HepG2 (cell line): ENCODE data around the gene HSCB. TPM values are rescaled to one million over a fixed set of nuclear protein-coding genes. Genes with fewer than 3 reads are reported as not detected.

Experiments used
- FLYWCH1 ChIP-seq: sonication (generic); formaldehyde crosslinking; IDR thresholded peaks from 2 replicates; pipeline ENCODE4 v1.8.1; 2023; ENCODE audit warnings: mild to moderate bottlenecking, missing genetic modification reagents
- FOSL2 ChIP-seq: sonication (generic); formaldehyde crosslinking; IDR thresholded peaks from 2 replicates; pipeline ENCODE4 v1.4.0; 2020; ENCODE audit warnings: missing genetic modification reagents
- HIVEP1 ChIP-seq: sonication (generic); formaldehyde crosslinking; IDR thresholded peaks from 2 replicates; pipeline ENCODE4 v1.4.0; 2020; ENCODE audit warnings: mild to moderate bottlenecking, missing genetic modification reagents
- HNRNPLL ChIP-seq: fragments of 200-400 bp; formaldehyde crosslinking; IDR thresholded peaks from 2 replicates; pipeline ENCODE4 v1.6.1; 2017; ENCODE audit warnings: mild to moderate bottlenecking, low read depth, low read length; ENCODE audit not compliant: poor library complexity, severe bottlenecking
- NPAS2 ChIP-seq: sonication (generic); formaldehyde crosslinking; IDR thresholded peaks from 2 replicates; pipeline ENCODE4 v1.8.0; 2022; ENCODE audit warnings: mild to moderate bottlenecking, missing genetic modification reagents, borderline replicate concordance
- PHF21A ChIP-seq: sonication (generic); formaldehyde crosslinking; IDR thresholded peaks from 2 replicates; pipeline ENCODE4 v1.5.0; 2020; ENCODE audit warnings: mild to moderate bottlenecking, missing genetic modification reagents
- RCOR2 ChIP-seq: IDR thresholded peaks from 2 replicates; pipeline ENCODE4 v1.6.1; 2016; ENCODE audit warnings: missing biosample characterization, missing genetic modification reagents
- SALL1 ChIP-seq: sonication (generic); formaldehyde crosslinking; IDR thresholded peaks from 2 replicates; pipeline ENCODE4 v1.8.0; 2022; ENCODE audit warnings: mild to moderate bottlenecking, missing genetic modification reagents
- ZBTB38 ChIP-seq: sonication (generic); formaldehyde crosslinking; IDR thresholded peaks from 2 replicates; pipeline ENCODE4 v1.5.1; 2020; ENCODE audit warnings: mild to moderate bottlenecking, missing genetic modification reagents
- ZFP37 ChIP-seq: sonication (generic); formaldehyde crosslinking; IDR thresholded peaks from 2 replicates; pipeline ENCODE4 v1.4.0; 2020; ENCODE audit warnings: missing genetic modification reagents, borderline replicate concordance
- ZNF282 ChIP-seq: fragments of 450-650 bp; IDR thresholded peaks from 2 replicates; pipeline ENCODE4 v1.6.1; 2018; ENCODE audit not compliant: partially characterized antibody
- ZNF569 ChIP-seq: sonication (generic); formaldehyde crosslinking; IDR thresholded peaks from 2 replicates; pipeline ENCODE4 v1.5.0; 2020; ENCODE audit warnings: mild to moderate bottlenecking, missing genetic modification reagents, moderate library complexity, borderline replicate concordance
- polyA plus RNA-seq, 8 experiments: library from polyadenylated mRNA; depleted of rRNA in 3 of 8; stranded (reverse) in 7 of 8; unstranded in 1 of 8; fragments of >200 nt; fragmentation: Illumina TruSeq in 4 of 8; extraction: Trizol in 4 of 8; gene quantifications; 2 replicates each; pipeline versions ENCODE4 v1.2.1 to v1.2.3, GENCODE V29; 2011 to 2016; ENCODE audit warnings: low read depth in 4 of 8, missing spikeins in 1 of 8, mixed read lengths in 1 of 8; ENCODE audit not compliant: insufficient read depth in 1 of 8
- total RNA-seq, 5 experiments: library from RNA; depleted of rRNA; stranded (reverse); fragments of >200 nt; fragmentation: Illumina TruSeq; extraction: Trizol; gene quantifications; 2 replicates each; pipeline ENCODE4 v1.2.3, GENCODE V29; 2016; ENCODE audit warnings: low read depth in 1 of 5
- TF ChIP-seq, protein P1 (sequence below): sonication (generic); formaldehyde crosslinking; IDR thresholded peaks from 2 replicates; pipeline ENCODE4 v1.5.0; 2020; ENCODE audit warnings: mild to moderate bottlenecking, missing genetic modification reagents, borderline replicate concordance
- TF ChIP-seq, protein P2 (sequence below): sonication (generic); formaldehyde crosslinking; IDR thresholded peaks from 2 replicates; pipeline ENCODE4 v1.4.0; 2020; ENCODE audit warnings: missing genetic modification reagents, borderline replicate concordance
- TF ChIP-seq, protein P3 (sequence below): sonication (generic); formaldehyde crosslinking; IDR thresholded peaks from 2 replicates; pipeline ENCODE4 v1.5.1; 2020; ENCODE audit warnings: missing genetic modification reagents, mild to moderate bottlenecking, borderline replicate concordance
- TF ChIP-seq, protein P4 (sequence below): sonication (generic); formaldehyde crosslinking; IDR thresholded peaks from 2 replicates; pipeline ENCODE4 v1.4.0; 2020; ENCODE audit warnings: missing genetic modification reagents
- TF ChIP-seq, protein P5 (sequence below): sonication (generic); formaldehyde crosslinking; IDR thresholded peaks from 2 replicates; pipeline ENCODE4 v1.5.0; 2020; ENCODE audit warnings: missing genetic modification reagents

The HSCB gene
- total and polyA plus RNA-seq, 2 of the 13 experiments (the other 11 are each of a cell fraction or from before 2014, with no cell fraction given) = 15.4 to 20.9 TPM

DNA sequence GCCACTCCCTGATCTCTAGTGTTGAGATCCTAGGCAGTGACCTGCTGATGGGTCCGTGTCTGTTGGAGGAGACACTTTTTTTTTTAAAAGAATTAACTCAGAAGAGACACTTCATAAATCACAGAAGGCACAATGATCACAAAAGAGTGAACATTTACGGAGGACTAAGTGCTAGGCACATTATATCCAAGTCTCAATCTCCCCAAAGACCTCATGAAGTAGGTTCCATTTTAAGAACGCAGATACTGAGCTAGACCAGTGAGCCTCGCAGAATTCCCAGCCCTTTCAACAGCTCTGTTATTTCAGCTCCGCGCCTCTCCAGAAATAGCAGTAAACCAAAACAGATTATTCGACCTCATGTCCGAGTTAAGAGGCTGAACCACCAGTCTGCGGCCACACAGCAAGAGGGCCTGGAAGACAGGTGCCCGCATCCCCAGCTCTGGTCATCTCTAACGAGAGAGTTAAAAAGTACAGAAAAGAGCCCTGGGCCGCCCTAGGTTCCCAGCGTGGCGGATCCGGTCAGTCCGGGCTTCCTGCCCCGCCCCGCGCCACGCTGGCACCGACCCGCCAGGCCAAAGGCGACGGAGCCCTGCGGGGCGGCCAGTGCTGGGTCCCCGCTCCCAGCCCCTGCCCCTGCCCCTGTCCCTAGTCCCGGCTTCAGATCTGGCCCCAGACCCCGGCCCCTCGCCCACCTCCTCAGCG, 57.9 kb downstream of the HSCB start (continued):
- TF ChIP-seq, protein P1, sequence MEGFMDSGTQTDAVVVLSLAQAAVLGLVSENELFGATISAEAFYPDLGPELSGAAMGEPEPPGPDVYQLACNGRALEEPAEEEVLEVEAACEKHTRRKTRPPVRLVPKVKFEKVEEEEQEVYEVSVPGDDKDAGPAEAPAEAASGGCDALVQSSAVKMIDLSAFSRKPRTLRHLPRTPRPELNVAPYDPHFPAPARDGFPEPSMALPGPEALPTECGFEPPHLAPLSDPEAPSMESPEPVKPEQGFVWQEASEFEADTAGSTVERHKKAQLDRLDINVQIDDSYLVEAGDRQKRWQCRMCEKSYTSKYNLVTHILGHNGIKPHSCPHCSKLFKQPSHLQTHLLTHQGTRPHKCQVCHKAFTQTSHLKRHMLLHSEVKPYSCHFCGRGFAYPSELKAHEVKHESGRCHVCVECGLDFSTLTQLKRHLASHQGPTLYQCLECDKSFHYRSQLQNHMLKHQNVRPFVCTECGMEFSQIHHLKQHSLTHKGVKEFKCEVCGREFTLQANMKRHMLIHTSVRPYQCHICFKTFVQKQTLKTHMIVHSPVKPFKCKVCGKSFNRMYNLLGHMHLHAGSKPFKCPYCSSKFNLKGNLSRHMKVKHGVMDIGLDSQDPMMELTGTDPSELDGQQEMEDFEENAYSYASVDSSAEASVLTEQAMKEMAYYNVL (CRISPR knock-in tag) = no peak
- TF ChIP-seq PHF21A = no peak
- TF ChIP-seq HNRNPLL = no peak
- no peak for TF ChIP-seq ZNF569 (CRISPR knock-in tag)
- TF ChIP-seq, protein P2, sequence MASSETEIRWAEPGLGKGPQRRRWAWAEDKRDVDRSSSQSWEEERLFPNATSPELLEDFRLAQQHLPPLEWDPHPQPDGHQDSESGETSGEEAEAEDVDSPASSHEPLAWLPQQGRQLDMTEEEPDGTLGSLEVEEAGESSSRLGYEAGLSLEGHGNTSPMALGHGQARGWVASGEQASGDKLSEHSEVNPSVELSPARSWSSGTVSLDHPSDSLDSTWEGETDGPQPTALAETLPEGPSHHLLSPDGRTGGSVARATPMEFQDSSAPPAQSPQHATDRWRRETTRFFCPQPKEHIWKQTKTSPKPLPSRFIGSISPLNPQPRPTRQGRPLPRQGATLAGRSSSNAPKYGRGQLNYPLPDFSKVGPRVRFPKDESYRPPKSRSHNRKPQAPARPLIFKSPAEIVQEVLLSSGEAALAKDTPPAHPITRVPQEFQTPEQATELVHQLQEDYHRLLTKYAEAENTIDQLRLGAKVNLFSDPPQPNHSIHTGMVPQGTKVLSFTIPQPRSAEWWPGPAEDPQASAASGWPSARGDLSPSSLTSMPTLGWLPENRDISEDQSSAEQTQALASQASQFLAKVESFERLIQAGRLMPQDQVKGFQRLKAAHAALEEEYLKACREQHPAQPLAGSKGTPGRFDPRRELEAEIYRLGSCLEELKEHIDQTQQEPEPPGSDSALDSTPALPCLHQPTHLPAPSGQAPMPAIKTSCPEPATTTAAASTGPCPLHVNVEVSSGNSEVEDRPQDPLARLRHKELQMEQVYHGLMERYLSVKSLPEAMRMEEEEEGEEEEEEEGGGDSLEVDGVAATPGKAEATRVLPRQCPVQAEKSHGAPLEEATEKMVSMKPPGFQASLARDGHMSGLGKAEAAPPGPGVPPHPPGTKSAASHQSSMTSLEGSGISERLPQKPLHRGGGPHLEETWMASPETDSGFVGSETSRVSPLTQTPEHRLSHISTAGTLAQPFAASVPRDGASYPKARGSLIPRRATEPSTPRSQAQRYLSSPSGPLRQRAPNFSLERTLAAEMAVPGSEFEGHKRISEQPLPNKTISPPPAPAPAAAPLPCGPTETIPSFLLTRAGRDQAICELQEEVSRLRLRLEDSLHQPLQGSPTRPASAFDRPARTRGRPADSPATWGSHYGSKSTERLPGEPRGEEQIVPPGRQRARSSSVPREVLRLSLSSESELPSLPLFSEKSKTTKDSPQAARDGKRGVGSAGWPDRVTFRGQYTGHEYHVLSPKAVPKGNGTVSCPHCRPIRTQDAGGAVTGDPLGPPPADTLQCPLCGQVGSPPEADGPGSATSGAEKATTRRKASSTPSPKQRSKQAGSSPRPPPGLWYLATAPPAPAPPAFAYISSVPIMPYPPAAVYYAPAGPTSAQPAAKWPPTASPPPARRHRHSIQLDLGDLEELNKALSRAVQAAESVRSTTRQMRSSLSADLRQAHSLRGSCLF (CRISPR knock-in tag) = no peak
- TF ChIP-seq RCOR2 (CRISPR knock-in tag) = no peak
- TF ChIP-seq NPAS2 (CRISPR knock-in tag) = no peak
- TF ChIP-seq FOSL2 (CRISPR knock-in tag) = no peak; the same call in 1 of the 2 replicates
- no peak for TF ChIP-seq ZBTB38
- TF ChIP-seq, protein P3, sequence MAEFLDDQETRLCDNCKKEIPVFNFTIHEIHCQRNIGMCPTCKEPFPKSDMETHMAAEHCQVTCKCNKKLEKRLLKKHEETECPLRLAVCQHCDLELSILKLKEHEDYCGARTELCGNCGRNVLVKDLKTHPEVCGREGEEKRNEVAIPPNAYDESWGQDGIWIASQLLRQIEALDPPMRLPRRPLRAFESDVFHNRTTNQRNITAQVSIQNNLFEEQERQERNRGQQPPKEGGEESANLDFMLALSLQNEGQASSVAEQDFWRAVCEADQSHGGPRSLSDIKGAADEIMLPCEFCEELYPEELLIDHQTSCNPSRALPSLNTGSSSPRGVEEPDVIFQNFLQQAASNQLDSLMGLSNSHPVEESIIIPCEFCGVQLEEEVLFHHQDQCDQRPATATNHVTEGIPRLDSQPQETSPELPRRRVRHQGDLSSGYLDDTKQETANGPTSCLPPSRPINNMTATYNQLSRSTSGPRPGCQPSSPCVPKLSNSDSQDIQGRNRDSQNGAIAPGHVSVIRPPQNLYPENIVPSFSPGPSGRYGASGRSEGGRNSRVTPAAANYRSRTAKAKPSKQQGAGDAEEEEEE (CRISPR knock-in tag) = no peak
- TF ChIP-seq ZNF282 = no peak
- 0 out of 2 replicates have a peak, but pooled peaks have one; percentile 47 for TF ChIP-seq FLYWCH1 (CRISPR knock-in tag)
- TF ChIP-seq, protein P4, sequence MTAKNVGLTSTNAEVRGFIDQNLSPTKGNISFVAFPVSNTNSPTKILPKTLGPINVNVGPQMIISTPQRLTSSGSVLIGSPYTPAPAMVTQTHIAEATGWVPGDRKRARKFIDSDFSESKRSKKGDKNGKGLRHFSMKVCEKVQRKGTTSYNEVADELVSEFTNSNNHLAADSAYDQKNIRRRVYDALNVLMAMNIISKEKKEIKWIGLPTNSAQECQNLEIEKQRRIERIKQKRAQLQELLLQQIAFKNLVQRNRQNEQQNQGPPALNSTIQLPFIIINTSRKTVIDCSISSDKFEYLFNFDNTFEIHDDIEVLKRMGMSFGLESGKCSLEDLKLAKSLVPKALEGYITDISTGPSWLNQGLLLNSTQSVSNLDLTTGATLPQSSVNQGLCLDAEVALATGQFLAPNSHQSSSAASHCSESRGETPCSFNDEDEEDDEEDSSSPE = no peak
- no peak for TF ChIP-seq SALL1 (CRISPR knock-in tag)
- TF ChIP-seq, protein P5, sequence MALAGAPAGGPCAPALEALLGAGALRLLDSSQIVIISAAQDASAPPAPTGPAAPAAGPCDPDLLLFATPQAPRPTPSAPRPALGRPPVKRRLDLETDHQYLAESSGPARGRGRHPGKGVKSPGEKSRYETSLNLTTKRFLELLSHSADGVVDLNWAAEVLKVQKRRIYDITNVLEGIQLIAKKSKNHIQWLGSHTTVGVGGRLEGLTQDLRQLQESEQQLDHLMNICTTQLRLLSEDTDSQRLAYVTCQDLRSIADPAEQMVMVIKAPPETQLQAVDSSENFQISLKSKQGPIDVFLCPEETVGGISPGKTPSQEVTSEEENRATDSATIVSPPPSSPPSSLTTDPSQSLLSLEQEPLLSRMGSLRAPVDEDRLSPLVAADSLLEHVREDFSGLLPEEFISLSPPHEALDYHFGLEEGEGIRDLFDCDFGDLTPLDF (CRISPR knock-in tag) = no peak
- TF ChIP-seq HIVEP1 (CRISPR knock-in tag) = no peak
- no peak for TF ChIP-seq ZFP37 (CRISPR knock-in tag)
